AG08396 (cell line): ENCODE results near the gene PARP2.
"Not testable (repeated sequence)": the region's sequence is repeated elsewhere in the genome, so short reads cannot be mapped to it uniquely, and the experiment has no call there.

ENCODE experiments used
- DNase-seq: peaks from one replicate; pipeline ENCODE4 v3.0.0; 2012; ENCODE audit warnings: low spot score, mixed read lengths

Gene PARP2

GRCh38 chr14:20346713-20347112 is 3.3 kb downstream of the PARP2 start:
- DNase-seq = no peak

- DNase-seq = no peak
Observed at GRCh38 chr14:20347747-20348146, 4.3 kb downstream of the PARP2 start.

GRCh38 chr14:20350282-20350681 is 6.8 kb downstream of the PARP2 start:
- no peak for DNase-seq

GRCh38 chr14:20350860-20351259 is 7.4 kb downstream of the PARP2 start:
- peak; percentile 22 for DNase-seq

GRCh38 chr14:20356422-20356821 is 13.0 kb downstream of the PARP2 start:
- no peak for DNase-seq

- not testable (repeated sequence) for DNase-seq
Observed at GRCh38 chr14:20358474-20358873, 15.0 kb downstream of the PARP2 start.

GRCh38 chr14:20365928-20366327 is 22.5 kb downstream of the PARP2 start:
- DNase-seq = no peak

GRCh38 chr14:20372796-20373195 is 29.4 kb downstream of the PARP2 start:
- DNase-seq = no peak

GRCh38 chr14:20375471-20375870 is 32.0 kb downstream of the PARP2 start:
- DNase-seq = no peak

GRCh38 chr14:20376071-20376588 is 32.7 kb downstream of the PARP2 start:
- no peak for DNase-seq

- no peak for DNase-seq
Observed at GRCh38 chr14:20377171-20377570, 33.7 kb downstream of the PARP2 start.

- DNase-seq = no peak
Observed at GRCh38 chr14:20379743-20380142, 36.3 kb downstream of the PARP2 start.

GRCh38 chr14:20380681-20381080 is 37.2 kb downstream of the PARP2 start:
- no peak for DNase-seq

- DNase-seq = no peak
Observed at GRCh38 chr14:20381341-20381740, 37.9 kb downstream of the PARP2 start.

- DNase-seq = no peak
Observed at GRCh38 chr14:20382526-20382925, 39.1 kb downstream of the PARP2 start.

GRCh38 chr14:20383032-20383431 is 39.6 kb downstream of the PARP2 start:
- no peak for DNase-seq

GRCh38 chr14:20383636-20384035 is 40.2 kb downstream of the PARP2 start:
- DNase-seq = no peak

GRCh38 chr14:20384321-20384720 is 40.9 kb downstream of the PARP2 start:
- DNase-seq = no peak

- DNase-seq = no peak
Observed at GRCh38 chr14:20384886-20385285, 41.5 kb downstream of the PARP2 start.

GRCh38 chr14:20386276-20386855 is 42.9 kb downstream of the PARP2 start:
- DNase-seq = no peak

- DNase-seq = no peak
Observed at GRCh38 chr14:20387576-20387975, 44.1 kb downstream of the PARP2 start.

GRCh38 chr14:20388159-20388558 is 44.7 kb downstream of the PARP2 start:
- DNase-seq = no peak

- DNase-seq = no peak
Observed at GRCh38 chr14:20391505-20391904, 48.1 kb downstream of the PARP2 start.

GRCh38 chr14:20397511-20397910 is 54.1 kb downstream of the PARP2 start:
- DNase-seq = no peak
